Right renal pelvis (tissue), 4 donors: ENCODE results near the gene NR1H4. TPM values are rescaled to one million over a fixed set of nuclear protein-coding genes. Genes with fewer than 3 reads are reported as not detected.
A peak's percentile ranks its signal among the peaks of the same experiment; 100 is the strongest.
"Not testable (repeated sequence)": the region's sequence is repeated elsewhere in the genome, so short reads cannot be mapped to it uniquely, and the experiment has no call there.

Source experiments
- DNase-seq, 4 donors: peaks; one replicate each; pipeline ENCODE4 v3.0.0-alpha.2; 2013; ENCODE audit warnings: low read depth in 4 of 4, low spot score in 3 of 4, missing footprints in 1 of 4
- polyA plus RNA-seq, 4 donors: library from polyadenylated mRNA; unstranded; fragments of 120-200 nt; gene quantifications; one replicate each; pipeline ENCODE4 v1.2.1, GENCODE V29; 2013; ENCODE audit not compliant: insufficient read length in 4 of 4

The NR1H4 gene
- polyA plus RNA-seq, 4 donors = 13.0 to 18.6 (median 15.0) TPM

- DNase-seq = no peak
Measured at GRCh38 chr12:100564905-100565467, 91.3 kb downstream of the NR1H4 start.

GRCh38 chr12:100565987-100566545, 92.4 kb downstream of the NR1H4 start:
- DNase-seq = no peak

- no peak for DNase-seq
Measured at GRCh38 chr12:100566887-100567637, 93.4 kb downstream of the NR1H4 start.

GRCh38 chr12:100567945-100568344, 94.3 kb downstream of the NR1H4 start:
- no peak for DNase-seq

- no peak for DNase-seq
Measured at GRCh38 chr12:100572184-100572583, 98.5 kb downstream of the NR1H4 start.

GRCh38 chr12:100573292-100574186, 99.9 kb downstream of the NR1H4 start, which contains the start of gene GAS2L3:
Gene GAS2L3 (plus strand): TSS chr12:100573684. CDS start chr12:100594905, 21,221 bp downstream.
- DNase-seq = peak; percentile 71 to 81 (median 72)

GRCh38 chr12:100574187-100575074, 100.8 kb downstream of the NR1H4 start:
- DNase-seq = no peak

- no peak for DNase-seq
Measured at GRCh38 chr12:100576331-100577036, 102.8 kb downstream of the NR1H4 start.

GRCh38 chr12:100578923-100579322, 105.3 kb downstream of the NR1H4 start:
- DNase-seq = no peak

- DNase-seq = no peak
Measured at GRCh38 chr12:100579844-100580243, 106.2 kb downstream of the NR1H4 start.

GRCh38 chr12:100584256-100584655, 110.6 kb downstream of the NR1H4 start:
- DNase-seq = no peak

GRCh38 chr12:100591979-100592378, 118.3 kb downstream of the NR1H4 start:
- DNase-seq = no peak

GRCh38 chr12:100593490-100593889, 119.8 kb downstream of the NR1H4 start:
- DNase-seq = no peak

- no peak for DNase-seq
Measured at GRCh38 chr12:100601626-100602025, 128.0 kb downstream of the NR1H4 start.

- not testable (repeated sequence) for DNase-seq
Measured at GRCh38 chr12:100602997-100603396, 129.3 kb downstream of the NR1H4 start.

- DNase-seq = no peak
Measured at GRCh38 chr12:100608776-100609175, 135.1 kb downstream of the NR1H4 start.

- DNase-seq = no peak
Measured at GRCh38 chr12:100610666-100611430, 137.2 kb downstream of the NR1H4 start.

GRCh38 chr12:100612606-100613005, 138.9 kb downstream of the NR1H4 start:
- DNase-seq = no peak
